ENCODE data around the gene KLHL25.

DNA sequence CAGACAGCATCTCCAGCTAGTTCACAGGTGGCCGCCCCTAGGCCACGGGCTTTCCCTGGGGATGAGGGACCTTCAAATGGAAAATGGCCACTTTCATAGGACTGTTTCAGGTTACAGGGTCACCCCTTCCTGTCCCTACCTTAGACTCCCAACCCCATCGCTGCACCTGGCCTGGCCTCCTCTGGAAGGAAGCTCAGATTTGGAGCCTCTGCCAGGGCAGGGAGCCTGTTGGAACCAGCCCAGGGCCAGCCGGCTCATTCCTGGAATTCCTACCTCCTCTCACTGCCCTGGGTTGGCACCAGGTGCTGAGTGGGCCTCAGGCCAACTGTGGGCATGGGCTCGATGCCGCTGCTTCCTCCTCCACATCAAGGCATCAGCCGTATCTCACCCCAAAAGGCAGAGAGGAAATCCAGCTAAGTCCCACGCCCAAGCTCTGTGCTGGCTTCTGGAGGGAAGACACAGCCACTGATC lies 42.2 kb downstream of the KLHL25 start:
- no peak for TF ChIP-seq CTCF (IDR thresholded peaks at IDR 0.05)
- no peak for TF ChIP-seq POLR2AphosphoS5 (IDR thresholded peaks at IDR 0.05; ENCODE audit: low read depth, low read length)
